Endodermal cell (in vitro differentiated cells): Measurements from ENCODE around the gene STX8. TPM values are rescaled to one million over a fixed set of nuclear protein-coding genes. Genes with fewer than 3 reads are reported as not detected.
A peak's percentile ranks its signal among the peaks of the same experiment; 100 is the strongest.

Experiments used
- DNase-seq: peaks from one replicate; pipeline ENCODE4 v3.0.0-alpha.2; 2017
- H3K27ac ChIP-seq: 2 replicates; pipeline ENCODE4 v1.5.1; 2013; ENCODE audit warnings: mild to moderate bottlenecking, low read depth, low read length, moderate library complexity
- H3K27me3 ChIP-seq: 2 replicates; pipeline ENCODE4 v1.6.1; 2013; ENCODE audit warnings: mild to moderate bottlenecking, low read length, moderate library complexity; ENCODE audit not compliant: insufficient read depth, control insufficient read depth, poor library complexity, severe bottlenecking
- H3K36me3 ChIP-seq: 2 replicates; pipeline ENCODE4 v1.7.0; 2013; ENCODE audit warnings: mild to moderate bottlenecking, low read length, moderate library complexity; ENCODE audit not compliant: control insufficient read depth, insufficient read depth
- H3K4me1 ChIP-seq: one replicate; pipeline ENCODE4 v1.7.0; 2013; ENCODE audit warnings: low read length; ENCODE audit not compliant: control insufficient read depth, insufficient read depth
- H3K4me3 ChIP-seq: 2 replicates; pipeline ENCODE4 v1.5.1; 2013; ENCODE audit warnings: mild to moderate bottlenecking, low read length, moderate library complexity
- H3K9ac ChIP-seq: 2 replicates; pipeline ENCODE4 v1.6.1; 2013; ENCODE audit warnings: mild to moderate bottlenecking, low read length, moderate library complexity; ENCODE audit not compliant: poor library complexity, severe bottlenecking; ENCODE audit errors: extremely low read depth
- H3K9me3 ChIP-seq: 2 replicates; pipeline ENCODE4 v1.6.1; 2013; ENCODE audit warnings: mild to moderate bottlenecking, low read length, moderate library complexity; ENCODE audit not compliant: control insufficient read depth
- H3K27ac Mint-ChIP-seq: 2 replicates; pipeline ENCODE4 v1.8.0; 2020; ENCODE audit warnings: mixed read lengths
- H3K27me3 Mint-ChIP-seq: 2 replicates; pipeline ENCODE4 v1.8.0; 2021; ENCODE audit warnings: mild to moderate bottlenecking, mixed read lengths; ENCODE audit not compliant: insufficient read depth
- H3K36me3 Mint-ChIP-seq: 2 replicates; pipeline ENCODE4 v1.8.0; 2020; ENCODE audit warnings: low read depth, mixed read lengths
- H3K4me1 Mint-ChIP-seq: 2 replicates; pipeline ENCODE4 v1.8.0; 2020; ENCODE audit warnings: mixed read lengths
- H3K4me3 Mint-ChIP-seq: 2 replicates; pipeline ENCODE4 v1.8.0; 2020; ENCODE audit warnings: mild to moderate bottlenecking, moderate library complexity, mixed read lengths
- H3K9me3 Mint-ChIP-seq: 2 replicates; pipeline ENCODE4 v1.8.0; 2020; ENCODE audit warnings: mild to moderate bottlenecking, mixed read lengths
- WGBS, 2 experiments: methylation state at CpG; one replicate each; pipeline versions ENCODE4 v1.1.5 to v1.1.7; 2013; ENCODE audit warnings: missing lambda C conversion rate in 2 of 2, mixed read lengths in 1 of 2; ENCODE audit not compliant: insufficient coverage in 1 of 2, insufficient read length in 1 of 2; 5-methylcytosine and 5-hydroxymethylcytosine counted together
- total RNA-seq, 2 donors: library from RNA; stranded (reverse); fragmentation: NEBNext Ultra II Directional in 1 of 2; extraction: Animal tissue kit (Norgen Biotek cat#: 25700) in 1 of 2; gene quantifications; 2 replicates in 1 of 2; 3 replicates in 1 of 2; pipeline ENCODE4 v1.2.1, GENCODE V29; 2021
- TF ChIP-seq, protein P1 (sequence below): fragments of 200-600 bp; sonication (generic); conservative IDR thresholded peaks from 2 replicates; pipeline ENCODE4 v1.5.0; 2021; ENCODE audit warnings: antibody characterized with exemption, mild to moderate bottlenecking

The STX8 gene
- total RNA-seq, 2 donors from 2014 or later, result 82.5 to 98.2 TPM

DNA sequence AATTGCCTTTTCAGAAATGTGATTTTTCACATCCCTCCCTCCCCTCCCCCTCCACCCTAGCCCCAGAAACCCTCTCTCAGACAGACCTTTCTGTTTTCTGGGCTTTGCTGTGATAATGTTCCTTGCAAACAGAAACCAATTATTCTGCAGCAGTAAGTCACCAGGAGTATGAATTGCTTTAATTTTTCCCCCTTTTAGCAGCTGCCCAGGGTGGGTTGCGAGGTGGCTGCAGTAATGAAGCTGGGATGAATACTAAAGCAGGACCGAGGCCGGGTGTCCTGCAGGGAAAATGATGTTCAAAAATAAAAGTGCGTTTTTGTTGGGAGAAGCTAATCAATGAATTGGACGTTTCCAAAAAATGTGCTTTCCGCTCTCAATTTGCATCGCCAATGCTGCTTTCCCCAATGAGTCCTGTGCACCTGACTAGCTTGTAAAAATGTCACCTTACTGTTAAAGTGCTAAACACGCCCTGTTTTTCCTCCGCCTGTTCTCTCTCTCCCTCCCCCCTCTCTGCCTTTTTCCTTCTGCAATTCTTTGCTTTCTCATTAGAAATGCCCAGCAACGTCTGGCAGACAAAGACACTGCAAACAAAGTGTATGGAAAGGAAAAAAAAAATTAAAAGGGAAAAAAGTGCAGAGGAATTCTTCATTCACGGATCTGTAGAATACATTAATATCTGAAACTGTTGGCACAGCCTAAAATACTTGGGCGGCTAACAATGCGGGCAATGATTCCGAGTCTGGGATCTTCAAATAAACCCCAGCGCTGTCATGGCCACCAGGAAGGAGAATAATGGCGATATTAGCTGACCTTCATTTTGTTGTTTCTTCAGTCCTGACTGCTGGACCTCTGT is 244.1 kb downstream of the STX8 start:
- H3K27me3 ChIP-seq, result no peaks in the 10 kb centered on the region
- peaks cover 29% of the 10 kb centered on the region for H3K4me1 Mint-ChIP-seq
- H3K9ac ChIP-seq, result no peak overlapping the region
- H3K4me3 Mint-ChIP-seq, result no peak overlapping the region
- TF ChIP-seq, protein P1, sequence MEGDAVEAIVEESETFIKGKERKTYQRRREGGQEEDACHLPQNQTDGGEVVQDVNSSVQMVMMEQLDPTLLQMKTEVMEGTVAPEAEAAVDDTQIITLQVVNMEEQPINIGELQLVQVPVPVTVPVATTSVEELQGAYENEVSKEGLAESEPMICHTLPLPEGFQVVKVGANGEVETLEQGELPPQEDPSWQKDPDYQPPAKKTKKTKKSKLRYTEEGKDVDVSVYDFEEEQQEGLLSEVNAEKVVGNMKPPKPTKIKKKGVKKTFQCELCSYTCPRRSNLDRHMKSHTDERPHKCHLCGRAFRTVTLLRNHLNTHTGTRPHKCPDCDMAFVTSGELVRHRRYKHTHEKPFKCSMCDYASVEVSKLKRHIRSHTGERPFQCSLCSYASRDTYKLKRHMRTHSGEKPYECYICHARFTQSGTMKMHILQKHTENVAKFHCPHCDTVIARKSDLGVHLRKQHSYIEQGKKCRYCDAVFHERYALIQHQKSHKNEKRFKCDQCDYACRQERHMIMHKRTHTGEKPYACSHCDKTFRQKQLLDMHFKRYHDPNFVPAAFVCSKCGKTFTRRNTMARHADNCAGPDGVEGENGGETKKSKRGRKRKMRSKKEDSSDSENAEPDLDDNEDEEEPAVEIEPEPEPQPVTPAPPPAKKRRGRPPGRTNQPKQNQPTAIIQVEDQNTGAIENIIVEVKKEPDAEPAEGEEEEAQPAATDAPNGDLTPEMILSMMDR, result no peak
- peaks cover 15% of the 10 kb centered on the region for H3K36me3 Mint-ChIP-seq
- peaks cover 26% of the 10 kb centered on the region for H3K9me3 ChIP-seq
- no peaks in the 10 kb centered on the region for H3K36me3 ChIP-seq
- peaks cover 19% of the 10 kb centered on the region for H3K9me3 Mint-ChIP-seq
- peak overlapping the region; percentile 95 for H3K27ac ChIP-seq
- 72 to 79% methylated on average over 12 to 16 of the region's 16 CpGs for WGBS, 2 experiments
- peak overlapping the region; percentile 45 for H3K27ac Mint-ChIP-seq
- H3K27me3 Mint-ChIP-seq, result peaks cover 26% of the 10 kb centered on the region
- no peak overlapping the region for H3K4me3 ChIP-seq
- H3K4me1 ChIP-seq, result no peaks in the 10 kb centered on the region
- peak; percentile 47 for DNase-seq

DNA sequence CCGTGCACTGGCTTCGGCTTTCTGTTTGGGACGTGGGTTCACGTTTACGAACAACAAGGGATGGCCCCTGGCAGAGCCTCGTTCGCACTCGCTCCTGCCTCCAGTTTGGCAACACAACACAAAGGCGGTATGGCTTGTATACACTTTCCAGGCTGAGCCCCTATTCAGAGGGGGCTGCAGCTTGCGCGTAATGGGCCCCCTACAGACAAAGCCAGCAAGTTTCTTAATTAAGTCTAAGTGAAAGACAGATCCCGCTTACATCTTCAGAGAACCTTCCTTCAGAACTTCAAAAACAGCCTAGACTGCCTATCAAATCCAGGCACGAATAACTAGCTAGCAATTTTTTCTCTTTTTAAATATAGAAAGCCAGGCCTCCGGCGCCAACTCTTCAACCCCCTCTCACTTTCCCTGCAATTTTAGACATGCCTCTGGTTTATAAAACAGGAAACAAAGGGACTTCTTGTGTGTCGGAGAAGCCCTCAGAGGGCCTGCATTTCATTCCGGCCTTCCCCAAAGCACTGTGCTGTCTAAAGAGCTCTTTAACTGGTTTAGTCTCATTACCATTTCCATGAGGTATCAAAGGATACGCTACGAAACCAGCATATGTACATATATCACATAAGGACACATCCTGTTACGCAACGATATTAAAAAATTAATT is 244.9 kb downstream of the STX8 start:
- H3K4me3 ChIP-seq, result no peak overlapping the region
- H3K27ac ChIP-seq, result peak overlapping the region; percentile 95

DNA sequence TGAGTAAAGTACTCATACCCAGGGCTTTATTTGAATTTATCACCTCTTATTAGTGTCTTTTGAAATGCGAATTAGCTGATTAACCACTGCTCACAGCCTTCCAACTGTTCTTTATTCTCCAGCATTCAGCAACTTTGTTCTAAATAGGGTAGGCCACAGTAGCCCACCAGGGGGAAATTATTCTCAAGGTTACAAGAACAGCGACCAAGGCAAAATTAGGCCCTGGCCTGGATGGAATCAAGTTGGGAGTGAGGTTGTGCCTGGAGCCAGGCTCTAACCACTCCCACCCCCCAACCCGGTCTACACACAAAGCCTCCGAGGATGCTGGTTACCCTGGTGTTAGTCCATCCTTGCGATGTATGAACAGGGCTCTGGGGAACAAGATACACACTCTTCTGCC is 245.5 kb downstream of the STX8 start:
- Histone ChIP-seq H3K9me3 (peaks cover 14% of the 10 kb centered on the region), H3K27me3 (no peaks in the 10 kb centered on the region), H3K4me3 (no peak overlapping the region), H3K9ac (no peak overlapping the region), H3K36me3 (no peaks in the 10 kb centered on the region), H3K27ac (peak overlapping the region; percentile 95), H3K4me1 (no peaks in the 10 kb centered on the region)
- DNase-seq, result peak; percentile 85
- 35 to 88% methylated on average over 1 to 5 of the region's 5 CpGs for WGBS, 2 experiments
- Mint-ChIP-seq H3K27ac (no peak overlapping the region), H3K27me3 (peaks cover 29% of the 10 kb centered on the region), H3K4me1 (peaks cover 29% of the 10 kb centered on the region), H3K9me3 (peaks cover 16% of the 10 kb centered on the region), H3K4me3 (peak overlapping the region; percentile 31), H3K36me3 (peaks cover 13% of the 10 kb centered on the region)
- TF ChIP-seq, protein P1, result peak; percentile 50

More for the DNA sequence above, 244.9 kb downstream of the STX8 start:
- Mint-ChIP-seq H3K36me3 (peaks cover 15% of the 10 kb centered on the region), H3K4me1 (peaks cover 29% of the 10 kb centered on the region), H3K9me3 (peaks cover 19% of the 10 kb centered on the region), H3K27ac (no peak overlapping the region), H3K27me3 (peaks cover 29% of the 10 kb centered on the region), H3K4me3 (peak overlapping the region; percentile 31)
- TF ChIP-seq, protein P1, result no peak
- Histone ChIP-seq H3K9me3 (peaks cover 19% of the 10 kb centered on the region), H3K4me1 (no peaks in the 10 kb centered on the region), H3K27me3 (no peaks in the 10 kb centered on the region), H3K36me3 (no peaks in the 10 kb centered on the region), H3K9ac (no peak overlapping the region)
- 58 to 63% methylated on average over 15 to 21 of the region's 21 CpGs for WGBS, 2 experiments
- DNase-seq, result no peak
